ENCODE measurements around the gene UNC45A. TPM values are rescaled to one million over a fixed set of nuclear protein-coding genes. Genes with fewer than 3 reads are reported as not detected.
A peak's percentile ranks its signal among the peaks of the same experiment; 100 is the strongest.

UNC45A gene
- total and polyA plus RNA-seq, 7 donors: 28.8 to 63.5 (median 50.4) TPM

- 61 to 86% methylated on average over 1 of the region's 1 CpG for WGBS, 2 donors
- H3K36me3 ChIP-seq: peaks cover 0 to 14% (median 2%) of the 10 kb centered on the region in 4 donors
- no peaks in the 10 kb centered on the region for H3K9me3 ChIP-seq
- no peak for DNase-seq
- no peak overlapping the region for H3K4me3 ChIP-seq
- TF ChIP-seq POLR2AphosphoS5 (IDR thresholded peaks at IDR 0.05) (no peak), CTCF (IDR thresholded peaks at IDR 0.05) (no peak), POLR2A (IDR thresholded peaks at IDR 0.05) (no peak), EP300 (IDR thresholded peaks at IDR 0.05) (no peak)
- H3K27me3 ChIP-seq: no peaks in the 10 kb centered on the region
- peak overlapping the region in 2 of 4 donors; percentile 85 to 92 for H3K27ac ChIP-seq
- H3K4me1 ChIP-seq: peaks cover 0 to 58% (median 53%) of the 10 kb centered on the region in 4 donors
- intact Hi-C loops (cut with DNase I): loop anchor here (5.0 kb wide), 1 partner anchor 286 kb away; no protein-coding TSS in a partner anchor
Observed at GRCh38 chr15:90933301-90933700, 1.8 kb upstream of the UNC45A start.

GRCh38 chr15:90934256-90934948, 683 bp upstream of the UNC45A start:
- Histone ChIP-seq H3K9me3 (no peaks in the 10 kb centered on the region), H3K27ac (peak overlapping the region; percentile 79 to 86 (median 82)), H3K4me1 (peaks cover 0 to 57% (median 50%) of the 10 kb centered on the region in 4 donors), H3K4me3 (peak overlapping the region; percentile 54 to 79 (median 66)), H3K27me3 (no peaks in the 10 kb centered on the region), H3K36me3 (peaks cover 0 to 25% (median 13%) of the 10 kb centered on the region in 4 donors)
- WGBS, 2 donors: 1 to 2% methylated on average over 19 of the region's 19 CpGs
- intact Hi-C loops (cut with DNase I): loop anchor here (5.0 kb wide), 1 partner anchor 287 kb away; no protein-coding TSS in a partner anchor
- TF ChIP-seq CTCF (IDR thresholded peaks at IDR 0.05) (peak; percentile 77 to 86 (median 80)), POLR2AphosphoS5 (IDR thresholded peaks at IDR 0.05) (no peak)
- DNase-seq: peak; percentile 90

GRCh38 chr15:90936823-90937222, 1.7 kb downstream of the UNC45A start:
- Histone ChIP-seq H3K27ac (no peak overlapping the region), H3K27me3 (no peaks in the 10 kb centered on the region), H3K9me3 (no peaks in the 10 kb centered on the region), H3K4me1 (peaks cover 0 to 40% (median 32%) of the 10 kb centered on the region in 4 donors), H3K4me3 (no peak overlapping the region), H3K36me3 (peaks cover 12 to 49% (median 36%) of the 10 kb centered on the region in 4 donors)
- no peak for DNase-seq
- TF ChIP-seq CTCF (IDR thresholded peaks at IDR 0.05) (no peak), POLR2A (IDR thresholded peaks at IDR 0.05) (no peak), EP300 (IDR thresholded peaks at IDR 0.05) (no peak), POLR2AphosphoS5 (IDR thresholded peaks at IDR 0.05) (no peak)
- intact Hi-C loops (cut with DNase I): no loop called here
- WGBS, 2 donors: 82 to 88% methylated on average over 1 of the region's 1 CpG

GRCh38 chr15:90938261-90938660, 3.2 kb downstream of the UNC45A start:
- TF ChIP-seq POLR2A (IDR thresholded peaks at IDR 0.05) (no peak), EP300 (IDR thresholded peaks at IDR 0.05) (no peak), CTCF (IDR thresholded peaks at IDR 0.05) (no peak), POLR2AphosphoS5 (IDR thresholded peaks at IDR 0.05) (no peak)
- Histone ChIP-seq H3K36me3 (peaks cover 18 to 63% (median 49%) of the 10 kb centered on the region in 4 donors), H3K27me3 (no peaks in the 10 kb centered on the region), H3K27ac (no peak overlapping the region), H3K9me3 (no peaks in the 10 kb centered on the region), H3K4me1 (peaks cover 0 to 30% (median 26%) of the 10 kb centered on the region in 4 donors), H3K4me3 (no peak overlapping the region)
- WGBS, 2 donors: 94 to 97% methylated on average over 5 of the region's 5 CpGs
- intact Hi-C loops (cut with DNase I): no loop called here
- DNase-seq: no peak
